Activated CD4-positive, CD25-positive, alpha-beta regulatory T cell treated with anti-CD3 and anti-CD28 coated beads, Interleukin-2, amount 50 U/mL, for 72 hours (primary cell): ENCODE measurements around the gene AXDND1.
"Not testable (repeated sequence)": the region's sequence is repeated elsewhere in the genome, so short reads cannot be mapped to it uniquely, and the experiment has no call there.

Experiments
- DNase-seq: peaks from one replicate; pipeline ENCODE4 v3.0.0; 2021

AXDND1 gene

GRCh38 chr1:179474713-179475112 is 108.9 kb downstream of the AXDND1 start:
- no peak for DNase-seq

DNA sequence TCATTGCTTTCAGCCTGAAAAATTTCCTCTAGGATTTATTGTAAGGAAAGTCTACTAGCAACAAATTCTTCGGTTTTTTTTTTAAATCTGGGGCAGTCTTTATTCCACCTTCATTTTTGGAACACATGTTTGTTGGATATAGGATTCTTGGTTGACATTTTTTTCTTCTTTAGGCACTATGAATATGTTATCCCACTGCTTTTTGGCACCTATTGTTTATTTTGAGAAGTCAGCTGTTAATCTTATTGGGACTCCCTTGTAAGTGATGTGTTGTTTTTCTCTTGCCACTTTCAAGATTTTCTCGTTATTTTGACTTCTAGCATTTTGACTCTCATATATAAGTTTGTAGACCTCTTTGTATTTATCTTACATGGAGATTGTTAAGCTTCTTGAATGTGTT is 110.7 kb downstream of the AXDND1 start:
- no peak for DNase-seq

DNA sequence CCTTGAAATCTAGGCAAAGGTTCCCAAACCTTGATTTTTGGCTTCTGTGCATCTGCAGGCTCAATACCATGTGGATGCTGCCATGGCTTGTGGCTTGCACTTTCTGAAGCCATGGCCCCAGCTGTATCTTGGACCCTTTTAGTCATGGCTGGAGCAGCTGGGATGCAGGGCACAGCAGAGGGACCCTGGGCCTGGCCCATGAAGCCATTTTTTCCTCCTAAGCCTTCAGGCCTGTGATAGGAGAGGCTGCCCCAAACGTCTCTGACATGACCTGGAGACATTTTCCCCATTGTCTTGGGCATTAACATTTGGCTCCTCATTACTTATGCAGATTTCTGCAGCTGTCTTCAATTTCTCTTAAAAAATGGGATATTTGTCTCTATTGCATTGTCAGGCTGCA is 112.6 kb downstream of the AXDND1 start:
- DNase-seq: no peak

DNA sequence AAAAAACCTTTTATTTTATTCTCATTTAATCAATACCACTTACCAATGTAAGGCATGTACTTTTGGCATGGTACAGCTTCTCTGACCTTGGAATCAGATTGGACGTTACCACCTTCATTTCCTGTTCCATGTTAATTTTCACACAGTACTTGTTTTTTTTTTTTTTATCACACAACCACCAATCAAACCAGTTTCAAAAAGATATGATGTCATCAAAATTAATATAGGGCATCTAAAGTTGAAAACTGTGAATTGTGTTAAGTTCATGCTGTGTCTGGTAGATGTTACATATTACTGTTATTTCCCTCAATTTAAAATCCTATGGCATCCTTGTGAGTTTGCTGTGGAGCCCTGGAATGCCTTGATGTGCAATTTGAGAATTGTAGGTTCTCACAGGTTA is 124.8 kb downstream of the AXDND1 start:
- DNase-seq: no peak

DNA sequence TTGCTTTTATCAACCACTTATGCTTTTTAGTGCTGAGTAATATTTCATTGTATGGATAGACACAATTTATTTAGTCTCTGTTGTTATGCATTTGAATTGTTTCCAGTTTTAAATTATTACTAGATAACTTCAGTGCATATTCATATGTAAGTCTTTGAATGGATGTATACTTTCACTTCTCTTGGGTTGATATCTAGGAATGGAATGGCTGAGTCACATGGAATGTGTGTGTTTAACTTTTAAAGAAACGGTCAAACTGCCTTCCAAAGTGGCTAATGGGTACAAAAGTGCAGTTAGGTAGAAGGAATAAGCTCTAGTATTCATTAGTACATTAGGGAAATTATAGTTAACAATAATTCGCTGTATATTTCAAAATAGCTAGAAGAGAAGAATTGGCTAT is 127.6 kb downstream of the AXDND1 start:
- DNase-seq: no peak

DNA sequence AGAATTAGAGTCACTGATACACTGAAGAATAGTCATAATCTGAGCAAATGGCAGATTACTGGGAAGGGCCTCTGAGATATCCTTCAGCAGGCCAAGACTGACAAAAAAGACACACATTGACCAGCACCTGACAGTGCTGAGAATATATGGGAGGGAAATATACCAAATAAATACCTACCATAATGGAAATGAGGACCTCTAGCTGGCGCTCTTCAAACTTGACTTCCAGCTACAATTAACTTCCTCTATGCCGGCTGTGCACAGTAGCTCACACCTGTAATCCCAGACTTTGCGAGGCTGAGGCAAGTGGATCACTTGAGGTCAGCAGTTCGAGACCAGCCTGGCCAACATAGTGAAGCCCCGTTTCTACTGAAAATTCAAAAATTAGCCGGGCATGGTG is 140.4 kb downstream of the AXDND1 start:
- no peak for DNase-seq

DNA sequence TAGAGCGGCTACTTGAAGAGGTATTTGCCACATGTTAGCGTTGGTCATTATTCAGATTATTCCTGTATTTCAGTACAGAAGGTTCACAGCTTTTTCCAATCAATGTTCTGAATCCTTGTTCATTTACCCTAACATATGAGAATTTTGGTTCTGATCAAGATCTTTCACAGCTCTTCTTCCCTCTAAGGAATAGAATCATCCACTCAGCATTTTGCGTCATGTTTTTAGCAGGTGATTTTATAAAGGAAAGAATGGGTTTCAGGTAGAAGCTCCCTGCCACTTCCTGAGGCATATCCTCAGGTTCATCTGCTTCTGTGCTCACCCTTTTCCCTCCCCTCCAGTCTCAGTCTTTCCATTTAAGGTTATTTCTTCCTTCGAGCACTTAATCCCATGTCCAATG is 143.6 kb downstream of the AXDND1 start:
- DNase-seq: no peak

GRCh38 chr1:179510038-179510437 is 144.3 kb downstream of the AXDND1 start:
- no peak for DNase-seq

DNA sequence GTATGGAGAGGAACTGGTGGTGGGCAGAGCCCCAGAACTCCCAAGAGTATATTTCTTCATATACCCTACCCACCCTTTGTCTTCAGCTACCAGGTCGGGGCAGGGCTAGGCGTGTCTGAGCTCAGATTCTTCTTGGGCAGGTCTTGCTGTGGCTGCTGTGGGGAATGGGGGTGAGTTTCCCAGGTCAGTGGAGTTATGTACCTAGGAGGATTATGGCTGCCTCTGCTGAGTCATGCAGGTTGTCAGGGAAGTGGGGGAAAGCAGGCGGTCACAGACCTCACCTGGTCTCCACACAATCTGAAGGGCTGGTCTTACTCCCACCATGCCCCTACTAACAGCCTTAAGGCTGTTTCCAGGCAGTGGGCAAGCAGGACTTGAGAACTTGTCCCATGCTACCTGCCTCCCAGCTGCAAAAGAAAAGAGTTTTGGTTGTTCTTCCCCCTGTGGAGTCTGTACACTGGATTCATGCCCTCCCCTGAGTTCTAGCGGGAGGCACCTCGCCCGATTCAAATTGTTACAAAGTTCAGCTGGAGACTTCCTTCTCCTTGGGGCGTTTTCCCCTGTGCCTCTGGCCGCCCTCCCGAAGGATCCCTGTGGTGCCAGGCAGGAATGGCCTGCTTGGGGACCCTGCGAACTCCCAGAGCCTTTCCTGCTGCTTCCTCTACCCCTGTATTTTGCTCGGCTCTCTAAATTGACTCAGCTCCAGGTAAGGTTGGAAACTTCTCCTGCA is 151.4 kb downstream of the AXDND1 start:
- DNase-seq: no peak

DNA sequence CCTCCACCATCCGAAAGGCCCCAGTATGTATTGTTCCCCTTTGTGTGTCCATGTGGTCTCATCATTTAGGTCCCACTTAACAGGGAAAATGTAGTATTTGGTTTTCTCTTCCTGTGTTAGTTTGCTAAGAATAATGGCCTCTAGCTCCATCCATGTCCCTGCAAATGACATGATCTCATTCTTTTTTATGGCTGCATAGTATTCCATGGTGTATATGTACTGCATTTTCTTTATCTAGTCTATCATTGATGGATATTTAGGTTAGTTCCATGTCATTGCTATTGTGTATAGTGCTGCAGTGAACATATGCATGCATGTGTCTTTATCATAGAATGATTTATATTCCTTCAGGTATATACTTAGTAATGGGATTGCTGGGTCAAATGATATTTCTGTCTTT is 152.8 kb downstream of the AXDND1 start:
- not testable (repeated sequence) for DNase-seq

DNA sequence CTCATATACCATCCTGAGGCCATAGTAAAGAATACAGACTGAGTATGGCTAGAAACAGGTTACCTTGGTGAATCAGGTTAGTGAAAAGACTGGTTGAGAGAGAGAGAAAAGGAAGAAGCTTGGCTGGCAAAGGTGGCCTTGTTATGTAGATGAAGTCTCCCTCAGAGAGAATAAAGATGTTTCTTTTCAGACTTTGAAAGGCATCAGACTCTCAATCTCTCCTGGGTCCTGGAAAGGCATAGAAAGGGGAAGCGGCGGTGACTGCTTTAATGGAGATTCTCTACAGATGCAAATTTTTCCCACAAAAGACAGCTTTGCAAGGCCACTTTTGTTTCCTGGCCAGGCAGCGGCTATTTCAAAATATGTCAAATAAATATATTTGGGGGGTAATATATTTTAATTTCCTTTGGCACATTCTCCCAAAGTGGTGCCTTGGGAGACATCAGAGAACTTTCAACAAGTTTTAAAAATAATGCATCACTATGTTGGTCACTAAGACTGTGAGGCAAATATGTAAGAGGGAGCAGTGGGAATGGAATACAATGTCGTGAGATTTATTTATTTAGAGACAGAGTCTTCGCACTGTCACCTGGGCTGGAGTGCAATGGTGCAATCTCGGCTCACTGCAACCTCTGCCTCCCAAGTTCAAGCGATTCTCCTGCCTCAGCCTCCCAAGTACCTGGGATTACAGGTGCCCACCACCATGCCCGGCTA is 163.9 kb downstream of the AXDND1 start:
- no peak for DNase-seq

- DNase-seq: no peak
Measured at GRCh38 chr1:179530352-179530751, 164.6 kb downstream of the AXDND1 start.

GRCh38 chr1:179541774-179542173 is 176.0 kb downstream of the AXDND1 start:
- DNase-seq: no peak

GRCh38 chr1:179545321-179545720 is 179.6 kb downstream of the AXDND1 start:
- DNase-seq: no peak

GRCh38 chr1:179547021-179547535 is 181.3 kb downstream of the AXDND1 start:
- no peak for DNase-seq

DNA sequence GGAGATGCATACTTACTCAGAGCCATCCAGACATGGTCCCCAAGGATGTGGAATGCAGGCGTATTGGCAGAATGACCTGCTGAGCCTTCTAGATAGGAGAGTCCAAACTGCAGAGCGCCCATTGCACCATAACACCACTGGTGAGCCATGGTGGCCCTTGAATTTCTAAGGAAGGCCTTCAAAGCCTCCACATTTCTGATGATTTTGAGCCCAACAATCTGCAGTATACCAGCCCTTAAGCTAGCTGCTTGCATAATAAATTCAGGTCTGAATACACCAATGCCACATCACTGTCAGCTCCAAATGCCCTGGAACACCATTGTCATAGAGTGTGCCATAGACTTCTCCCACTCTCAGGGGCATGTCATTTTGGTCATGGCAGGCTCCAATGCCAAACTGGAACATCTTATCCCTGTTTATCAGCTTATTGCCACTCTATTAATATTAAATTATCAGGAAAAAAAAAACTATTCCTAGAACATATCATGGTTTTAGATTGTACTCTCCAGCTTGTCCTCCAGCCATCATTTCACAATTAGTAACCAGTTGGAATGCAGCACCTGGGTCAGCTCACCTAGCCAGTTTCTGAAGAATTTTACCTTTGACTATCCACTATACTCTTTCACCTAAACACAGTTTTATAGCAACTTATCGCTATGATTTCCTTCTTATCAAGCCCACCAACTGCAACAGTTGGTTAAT is 183.0 kb downstream of the AXDND1 start:
- no peak for DNase-seq

- DNase-seq: no peak
Measured at GRCh38 chr1:179549368-179549700, 183.6 kb downstream of the AXDND1 start.

- no peak for DNase-seq
Measured at GRCh38 chr1:179550746-179551682, 185.2 kb downstream of the AXDND1 start.

GRCh38 chr1:179554427-179554826 is 188.7 kb downstream of the AXDND1 start:
- no peak for DNase-seq

DNA sequence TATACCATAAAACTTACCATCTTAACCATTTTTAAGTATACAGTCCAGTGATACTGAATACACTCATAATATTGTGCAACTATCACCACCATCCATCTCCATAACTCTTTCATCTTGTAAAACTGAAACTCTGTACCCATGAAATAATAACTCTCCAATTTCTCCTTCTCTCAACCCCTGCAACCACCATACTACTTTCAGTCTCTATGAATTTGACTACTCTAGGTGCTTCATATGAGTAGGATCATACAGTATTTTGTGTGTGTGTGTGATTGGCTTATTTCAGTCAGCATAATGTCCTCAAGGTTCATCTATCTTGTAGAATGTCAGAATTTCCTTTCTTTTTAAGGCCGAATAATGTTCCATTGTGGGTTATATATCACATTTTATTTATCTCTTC is 192.3 kb downstream of the AXDND1 start:
- DNase-seq: no peak

DNA sequence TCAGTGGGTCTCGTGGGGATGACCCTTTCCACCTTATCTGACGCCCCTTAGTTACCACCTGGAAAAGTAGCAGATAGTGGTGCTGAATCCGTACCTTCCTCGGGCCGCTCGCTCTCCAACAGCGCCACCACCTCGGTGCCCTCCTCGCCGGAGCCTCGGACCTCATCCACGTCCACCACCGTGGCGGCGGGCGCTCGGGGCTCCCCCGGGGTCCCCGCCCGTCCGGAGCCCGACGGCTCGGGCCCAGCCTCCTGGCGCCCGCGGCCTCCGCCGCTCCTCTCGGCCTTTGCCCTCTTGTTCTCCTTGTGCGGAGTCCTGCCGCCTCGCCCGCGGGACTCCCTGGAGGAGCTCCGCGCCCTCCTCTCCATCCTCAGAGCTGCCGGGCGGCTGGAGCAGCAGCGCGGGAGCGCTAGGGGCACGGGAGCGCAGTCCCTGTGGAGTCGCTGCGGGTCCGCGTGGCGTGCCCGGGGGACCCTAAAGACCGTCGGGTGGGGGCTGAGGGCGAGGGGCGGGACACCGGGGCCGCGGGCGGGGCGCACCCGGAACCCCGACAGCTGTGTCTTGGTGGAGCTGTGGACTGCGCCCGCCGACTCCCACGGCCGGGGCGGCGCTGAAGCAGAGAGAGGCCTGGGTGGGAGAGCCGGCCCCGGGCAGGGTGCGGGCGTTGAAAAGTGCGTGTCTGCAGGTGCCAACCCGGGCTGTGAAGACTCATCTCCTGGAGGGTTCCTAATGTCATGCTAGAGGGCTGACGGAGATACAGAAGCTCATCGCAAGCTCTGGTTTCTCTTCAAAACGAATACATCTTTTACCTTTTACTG is 209.9 kb downstream of the AXDND1 start, which contains the start of gene NPHS2:
Gene NPHS2, minus strand, starts transcription at position 452 of the 818 bp plus-strand sequence. Its CDS starts 84 bp downstream, at position 368.
- DNase-seq: no peak

DNA sequence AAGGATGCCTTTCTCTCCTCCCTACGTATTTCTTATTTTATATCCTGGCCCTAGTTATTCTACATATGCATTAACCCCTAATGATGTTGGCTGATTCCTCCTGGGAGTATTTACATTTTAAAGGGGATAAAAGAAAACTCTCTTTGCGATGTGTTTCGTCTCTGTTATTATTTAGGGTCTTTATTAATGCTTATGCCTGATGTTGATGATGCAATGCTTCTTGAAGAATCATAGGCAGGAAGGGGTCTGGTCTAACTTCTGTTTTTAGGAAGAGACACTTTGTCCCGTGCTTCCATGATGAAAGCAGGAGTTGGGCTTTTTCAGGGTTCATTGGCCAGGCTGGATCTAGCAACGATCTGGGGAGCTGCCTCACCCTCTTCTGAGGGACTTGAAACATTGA is 210.7 kb downstream of the AXDND1 start:
- no peak for DNase-seq
